Spleen (tissue), 11 donors: ENCODE measurements around the gene DIRAS1. TPM values are rescaled to one million over a fixed set of nuclear protein-coding genes. Genes with fewer than 3 reads are reported as not detected.
"Not testable (repeated sequence)": the region's sequence is repeated elsewhere in the genome, so short reads cannot be mapped to it uniquely, and the experiment has no call there.

Source experiments
- DNase-seq: peaks from one replicate; pipeline ENCODE4 v3.0.0-alpha.2; 2020
- H3K27ac ChIP-seq, 8 donors: fragments of 200-600 bp; sonication (generic) in 7 of 8; 1 replicate in 4 of 8; 2 replicates in 4 of 8; pipeline versions ENCODE4 v1.5.0 to v1.8.0; 2016 to 2021; ENCODE audit warnings: inconsistent platforms in 4 of 8, mild to moderate bottlenecking in 4 of 8, moderate library complexity in 1 of 8
- H3K27me3 ChIP-seq, 7 donors: fragments of 200-600 bp; sonication (generic) in 6 of 7; replicated peaks in 1 of 7; 1 replicate in 4 of 7; 2 replicates in 3 of 7; pipeline versions ENCODE4 v1.5.0 to v1.8.0; 2016 to 2021; ENCODE audit warnings: inconsistent platforms in 3 of 7, mild to moderate bottlenecking in 1 of 7
- H3K36me3 ChIP-seq, 6 donors: fragments of 200-600 bp; sonication (generic) in 5 of 6; 1 replicate in 4 of 6; 2 replicates in 2 of 6; pipeline versions ENCODE4 v1.5.0 to v1.8.0; 2016 to 2021; ENCODE audit warnings: inconsistent platforms in 2 of 6
- H3K4me1 ChIP-seq, 6 donors: fragments of 200-600 bp; sonication (generic) in 5 of 6; 1 replicate in 3 of 6; 2 replicates in 3 of 6; pipeline versions ENCODE4 v1.5.0 to v1.8.0; 2016 to 2021; ENCODE audit warnings: inconsistent platforms in 3 of 6
- H3K4me3 ChIP-seq, 8 donors: fragments of 200-600 bp; sonication (generic) in 7 of 8; 1 replicate in 4 of 8; 2 replicates in 4 of 8; pipeline versions ENCODE4 v1.5.0 to v1.8.0; 2016 to 2021; ENCODE audit warnings: inconsistent platforms in 4 of 8, mild to moderate bottlenecking in 4 of 8, moderate library complexity in 2 of 8
- H3K9me3 ChIP-seq, 8 donors: fragments of 200-600 bp; sonication (generic) in 7 of 8; 1 replicate in 4 of 8; 2 replicates in 4 of 8; pipeline versions ENCODE4 v1.5.0 to v1.8.0; 2016 to 2021; ENCODE audit warnings: inconsistent platforms in 4 of 8
- POLR2A ChIP-seq, 3 donors: fragments of 450-650 bp; IDR thresholded peaks; one replicate each; pipeline ENCODE4 v1.5.1; 2017; ENCODE audit warnings: antibody characterized with exemption in 3 of 3, mild to moderate bottlenecking in 1 of 3
- POLR2AphosphoS5 ChIP-seq, 3 donors: sonication (generic); formaldehyde crosslinking; IDR thresholded peaks; one replicate each; pipeline ENCODE4 v1.5.1; 2017; ENCODE audit warnings: antibody characterized with exemption in 3 of 3
- WGBS, 5 donors: extraction: QIAGEN DNeasy Blood & Tissue Kit in 3 of 5; methylation state at CpG; one replicate each; pipeline versions ENCODE4 v1.1.5 to v1.1.7; 2013 to 2018; 5-methylcytosine and 5-hydroxymethylcytosine counted together
- intact Hi-C: fragments of 100-400 bp; cut with DNase I; formaldehyde crosslinking; loops from one replicate; pipeline ENCODE4 v1.15.0; 2023; ENCODE audit warnings: low total_unique reads
- polyA plus RNA-seq, 3 donors: library from polyadenylated mRNA; stranded (reverse); fragments of 200-250 nt; gene quantifications; one replicate each; pipeline ENCODE4 v1.2.1, GENCODE V29; 2013
- total RNA-seq, 7 donors: library from RNA; depleted of rRNA in 3 of 7; stranded (reverse); fragments of >200 nt in 3 of 7; fragmentation: NEBNext Ultra II Directional in 4 of 7; extraction: Animal tissue kit (Norgen Biotek cat#: 25700) in 4 of 7; gene quantifications; one replicate each; pipeline versions ENCODE4 v1.1.0 to v1.2.1, GENCODE V29; 2016 to 2021
- TF ChIP-seq, protein P1 (sequence below), 11 experiments: fragments of 200-600 bp in 7 of 11; fragments of 450-650 bp in 4 of 11; sonication (generic) in 4 of 11; IDR thresholded peaks in 8 of 11; conservative IDR thresholded peaks in 3 of 11; 1 replicate in 7 of 11; 2 replicates in 4 of 11; pipeline versions ENCODE4 v1.4.0 to v1.8.0; 2016 to 2021; ENCODE audit warnings: antibody characterized with exemption in 11 of 11, inconsistent platforms in 4 of 11, mild to moderate bottlenecking in 1 of 11
- donor health status: healthy with polysubstance abuse.
- donor health status: DM: no; HTN: no; CAD: no; lungs with moderate emphysema.
- donor health status: DM: no; HTN: no; CAD: no.
- donor health status: Bipolar disorder and iron deficiency.
- donor health status: healthy.
- donor health status: DM: no; HTN: no; CAD: no.
- donor health status: DM: yes; HTN: yes; CAD: no.

The DIRAS1 gene
- total and polyA plus RNA-seq, 10 donors = 1.3 to 17.1 (median 3.5) TPM

DNA sequence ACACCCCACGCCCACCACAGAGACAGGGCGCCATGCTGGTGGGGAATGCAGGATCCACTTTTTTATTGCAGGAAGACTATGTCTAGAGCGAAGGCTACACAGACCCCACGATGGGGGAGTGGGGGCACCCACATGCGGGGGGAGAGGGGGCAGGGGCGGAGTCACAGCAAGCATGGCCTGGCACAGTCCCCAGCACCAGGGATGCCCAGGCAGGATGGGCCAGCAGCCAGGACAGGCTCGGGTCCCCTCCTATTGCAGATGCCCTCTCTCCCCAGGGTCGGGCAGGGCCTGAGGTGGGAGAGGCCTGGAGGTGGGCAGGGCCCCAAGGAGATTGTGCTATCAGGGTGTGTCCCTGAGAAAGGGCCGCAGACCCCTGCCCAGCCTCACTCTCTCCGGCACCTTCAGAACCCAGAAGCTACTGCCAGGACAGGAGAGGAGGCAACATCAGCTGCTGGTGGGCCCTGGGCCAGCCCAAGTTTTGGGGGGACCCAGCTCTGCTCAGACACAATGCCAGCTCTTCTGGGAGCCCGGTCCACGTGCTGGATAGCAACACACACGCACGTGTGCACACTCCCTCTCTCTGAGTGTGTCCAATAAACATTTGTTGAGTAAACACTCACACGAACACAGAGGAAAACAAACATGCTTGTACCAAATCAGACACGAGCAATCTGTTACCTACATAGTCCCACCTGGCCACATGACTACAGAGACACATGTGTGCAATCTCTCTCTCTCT is 6.5 kb downstream of the DIRAS1 start:
- H3K4me3 ChIP-seq = no peak overlapping the region
- no peaks in the 10 kb centered on the region for H3K36me3 ChIP-seq
- TF ChIP-seq POLR2A (IDR thresholded peaks at IDR 0.05) = no peak
- TF ChIP-seq, protein P1, sequence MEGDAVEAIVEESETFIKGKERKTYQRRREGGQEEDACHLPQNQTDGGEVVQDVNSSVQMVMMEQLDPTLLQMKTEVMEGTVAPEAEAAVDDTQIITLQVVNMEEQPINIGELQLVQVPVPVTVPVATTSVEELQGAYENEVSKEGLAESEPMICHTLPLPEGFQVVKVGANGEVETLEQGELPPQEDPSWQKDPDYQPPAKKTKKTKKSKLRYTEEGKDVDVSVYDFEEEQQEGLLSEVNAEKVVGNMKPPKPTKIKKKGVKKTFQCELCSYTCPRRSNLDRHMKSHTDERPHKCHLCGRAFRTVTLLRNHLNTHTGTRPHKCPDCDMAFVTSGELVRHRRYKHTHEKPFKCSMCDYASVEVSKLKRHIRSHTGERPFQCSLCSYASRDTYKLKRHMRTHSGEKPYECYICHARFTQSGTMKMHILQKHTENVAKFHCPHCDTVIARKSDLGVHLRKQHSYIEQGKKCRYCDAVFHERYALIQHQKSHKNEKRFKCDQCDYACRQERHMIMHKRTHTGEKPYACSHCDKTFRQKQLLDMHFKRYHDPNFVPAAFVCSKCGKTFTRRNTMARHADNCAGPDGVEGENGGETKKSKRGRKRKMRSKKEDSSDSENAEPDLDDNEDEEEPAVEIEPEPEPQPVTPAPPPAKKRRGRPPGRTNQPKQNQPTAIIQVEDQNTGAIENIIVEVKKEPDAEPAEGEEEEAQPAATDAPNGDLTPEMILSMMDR (IDR thresholded peaks at IDR 0.05 in 8 of 11, conservative IDR thresholded peaks at IDR 0.05 in 3 of 11) = no peak
- no peak for TF ChIP-seq POLR2AphosphoS5 (IDR thresholded peaks at IDR 0.05)
- peaks cover 0 to 32% (median 12%) of the 10 kb centered on the region in 6 donors for H3K4me1 ChIP-seq
- peaks cover 0 to 18% (median 12%) of the 10 kb centered on the region in 8 donors for H3K9me3 ChIP-seq
- no peak for DNase-seq
- peaks cover 0 to 31% (median 2%) of the 10 kb centered on the region in 7 donors for H3K27me3 ChIP-seq
- no peak overlapping the region for H3K27ac ChIP-seq
- intact Hi-C loops = no loop called here
- WGBS, 5 donors = 87 to 91% (median 90%) methylated on average over 14 to 16 of the region's 16 CpGs

- H3K4me1 ChIP-seq = peaks cover 0 to 30% (median 10%) of the 10 kb centered on the region in 6 donors
- H3K9me3 ChIP-seq = peaks cover 0 to 18% (median 12%) of the 10 kb centered on the region in 8 donors
- DNase-seq, H3K4me3 ChIP-seq, H3K27ac ChIP-seq, H3K36me3 ChIP-seq, intact Hi-C loops: not testable (repeated sequence)
- WGBS, 5 donors = 39 to 79% (median 68%) methylated on average over 1 of the region's 1 CpG
- H3K27me3 ChIP-seq = peaks cover 0 to 25% (median 0%) of the 10 kb centered on the region in 7 donors
Observed at GRCh38 chr19:2714102-2714501, 7.1 kb downstream of the DIRAS1 start.

GRCh38 chr19:2713170-2713569 is 8.0 kb downstream of the DIRAS1 start:
- H3K4me3 ChIP-seq, DNase-seq, H3K27ac ChIP-seq, H3K36me3 ChIP-seq, intact Hi-C loops: not testable (repeated sequence)
- WGBS, 5 donors = 85 to 93% (median 92%) methylated on average over 3 of the region's 3 CpGs
- peaks cover 0 to 18% (median 12%) of the 10 kb centered on the region in 8 donors for H3K9me3 ChIP-seq
- H3K4me1 ChIP-seq = peaks cover 0 to 25% (median 10%) of the 10 kb centered on the region in 6 donors
- H3K27me3 ChIP-seq = peaks cover 0 to 16% (median 0%) of the 10 kb centered on the region in 7 donors

- 77 to 89% (median 82%) methylated on average over 4 to 5 of the region's 5 CpGs for WGBS, 5 donors
- no peak for DNase-seq
- peaks cover 0 to 18% (median 12%) of the 10 kb centered on the region in 8 donors for H3K9me3 ChIP-seq
- no peak overlapping the region for H3K4me3 ChIP-seq
- intact Hi-C loops = no loop called here
- no peak for TF ChIP-seq POLR2A (IDR thresholded peaks at IDR 0.05)
- no peak for TF ChIP-seq POLR2AphosphoS5 (IDR thresholded peaks at IDR 0.05)
- TF ChIP-seq, protein P1 (IDR thresholded peaks at IDR 0.05 in 8 of 11, conservative IDR thresholded peaks at IDR 0.05 in 3 of 11) = no peak
- no peaks in the 10 kb centered on the region for H3K36me3 ChIP-seq
- H3K27me3 ChIP-seq = peaks cover 0 to 4% (median 0%) of the 10 kb centered on the region in 7 donors
- peak overlapping the region in 1 of 8 donors; percentile 84 for H3K27ac ChIP-seq
- peaks cover 0 to 25% (median 10%) of the 10 kb centered on the region in 6 donors for H3K4me1 ChIP-seq
Observed at GRCh38 chr19:2711875-2712205, 9.3 kb downstream of the DIRAS1 start.

- Histone ChIP-seq H3K36me3 (no peaks in the 10 kb centered on the region), H3K27me3 (peaks cover 0 to 3% (median 0%) of the 10 kb centered on the region in 7 donors), H3K27ac (peak overlapping the region in 7 of 8 donors; percentile 41 to 84 (median 71)), H3K9me3 (peaks cover 0 to 18% (median 12%) of the 10 kb centered on the region in 8 donors), H3K4me3 (peak overlapping the region in 1 of 8 donors; percentile 13), H3K4me1 (peaks cover 0 to 25% (median 10%) of the 10 kb centered on the region in 6 donors)
- intact Hi-C loops = no loop called here
- DNase-seq = peak; percentile 77
- WGBS, 5 donors = 52 to 64% (median 59%) methylated on average over 17 of the region's 17 CpGs
- TF ChIP-seq POLR2AphosphoS5 (IDR thresholded peaks at IDR 0.05) (no peak), POLR2A (IDR thresholded peaks at IDR 0.05) (no peak)
- TF ChIP-seq, protein P1 (IDR thresholded peaks at IDR 0.05 in 8 of 11, conservative IDR thresholded peaks at IDR 0.05 in 3 of 11) = no peak
Observed at GRCh38 chr19:2711172-2711874, 9.8 kb downstream of the DIRAS1 start.
